ENCODE results near the gene SRPRA.

DNA sequence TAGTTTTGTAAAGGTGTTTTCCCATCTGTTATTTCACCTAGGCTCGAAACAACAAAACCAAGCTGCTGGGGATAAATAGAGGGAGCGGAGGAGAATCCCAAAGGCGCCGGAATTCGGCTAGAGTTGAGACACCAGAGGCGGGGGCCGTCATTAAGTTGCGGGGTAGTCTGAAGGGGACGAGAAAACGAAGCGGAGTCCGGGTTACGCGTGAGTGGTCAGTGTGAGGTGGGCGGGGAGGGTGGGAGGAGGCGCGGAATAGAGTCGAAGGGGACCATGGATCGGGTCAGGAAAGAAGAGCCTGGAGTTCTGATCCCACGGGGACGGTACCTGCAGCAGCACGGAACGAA is 361 bp downstream of the SRPRA start:
- TF ChIP-seq, protein P1, sequence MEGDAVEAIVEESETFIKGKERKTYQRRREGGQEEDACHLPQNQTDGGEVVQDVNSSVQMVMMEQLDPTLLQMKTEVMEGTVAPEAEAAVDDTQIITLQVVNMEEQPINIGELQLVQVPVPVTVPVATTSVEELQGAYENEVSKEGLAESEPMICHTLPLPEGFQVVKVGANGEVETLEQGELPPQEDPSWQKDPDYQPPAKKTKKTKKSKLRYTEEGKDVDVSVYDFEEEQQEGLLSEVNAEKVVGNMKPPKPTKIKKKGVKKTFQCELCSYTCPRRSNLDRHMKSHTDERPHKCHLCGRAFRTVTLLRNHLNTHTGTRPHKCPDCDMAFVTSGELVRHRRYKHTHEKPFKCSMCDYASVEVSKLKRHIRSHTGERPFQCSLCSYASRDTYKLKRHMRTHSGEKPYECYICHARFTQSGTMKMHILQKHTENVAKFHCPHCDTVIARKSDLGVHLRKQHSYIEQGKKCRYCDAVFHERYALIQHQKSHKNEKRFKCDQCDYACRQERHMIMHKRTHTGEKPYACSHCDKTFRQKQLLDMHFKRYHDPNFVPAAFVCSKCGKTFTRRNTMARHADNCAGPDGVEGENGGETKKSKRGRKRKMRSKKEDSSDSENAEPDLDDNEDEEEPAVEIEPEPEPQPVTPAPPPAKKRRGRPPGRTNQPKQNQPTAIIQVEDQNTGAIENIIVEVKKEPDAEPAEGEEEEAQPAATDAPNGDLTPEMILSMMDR (conservative IDR thresholded peaks at IDR 0.05 in 1 of 2, IDR thresholded peaks at IDR 0.05 in 1 of 2; ENCODE audit: low read depth in 1 of 2, low read length in 2 of 2): no peak
- no peak for TF ChIP-seq EZH2 (IDR thresholded peaks at IDR 0.05; ENCODE audit: low read length, missing control alignments)
